GM18526 (cell line): ENCODE measurements around the gene TTN.
A peak's percentile ranks its signal among the peaks of the same experiment; 100 is the strongest.

ENCODE experiments used
- POLR2A ChIP-seq: IDR thresholded peaks from 3 replicates; pipeline ENCODE4 v1.6.1; 2011; ENCODE audit not compliant: insufficient read length; ENCODE audit errors: extremely low read depth

TTN gene

DNA sequence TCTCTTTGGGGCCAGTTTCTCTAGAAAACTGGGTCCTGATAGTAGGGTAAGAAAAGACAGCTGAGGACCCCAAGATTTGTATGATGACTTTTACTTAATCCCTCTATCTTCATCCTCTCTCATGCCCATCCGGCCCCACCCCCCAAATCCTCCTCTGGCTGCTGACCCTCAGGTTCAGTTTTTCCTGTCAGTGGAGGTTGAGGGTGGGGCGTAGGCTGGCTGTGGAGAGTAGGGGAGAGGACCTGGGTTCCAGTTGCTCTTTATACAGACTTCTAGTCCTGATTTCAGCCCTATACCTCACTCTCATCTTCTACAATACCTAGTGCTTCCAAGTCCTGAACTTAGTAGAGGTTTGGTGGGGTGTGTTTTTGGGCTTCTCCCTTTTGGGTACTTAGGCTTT lies 298.6 kb downstream of the TTN start:
- TF ChIP-seq POLR2A: no peak

DNA sequence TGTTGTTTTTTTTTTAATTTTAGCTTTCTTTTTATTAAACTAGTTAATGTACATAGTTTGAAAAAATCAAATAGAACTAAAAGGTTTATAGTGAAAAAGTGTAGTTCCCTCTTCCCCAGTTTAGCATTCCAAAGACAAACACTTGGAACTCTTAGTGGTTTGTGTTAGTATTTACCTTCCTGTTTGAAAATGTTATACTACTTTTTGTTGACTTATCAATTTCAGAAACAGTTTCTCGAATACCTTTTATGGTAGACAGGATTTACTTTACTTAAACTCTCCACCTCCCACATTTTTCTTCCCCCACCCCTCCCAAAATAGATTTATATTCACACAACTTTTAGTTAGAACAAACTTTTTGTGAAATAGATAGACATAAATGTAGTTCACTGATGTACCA lies 300.3 kb downstream of the TTN start:
- TF ChIP-seq POLR2A: no peak

DNA sequence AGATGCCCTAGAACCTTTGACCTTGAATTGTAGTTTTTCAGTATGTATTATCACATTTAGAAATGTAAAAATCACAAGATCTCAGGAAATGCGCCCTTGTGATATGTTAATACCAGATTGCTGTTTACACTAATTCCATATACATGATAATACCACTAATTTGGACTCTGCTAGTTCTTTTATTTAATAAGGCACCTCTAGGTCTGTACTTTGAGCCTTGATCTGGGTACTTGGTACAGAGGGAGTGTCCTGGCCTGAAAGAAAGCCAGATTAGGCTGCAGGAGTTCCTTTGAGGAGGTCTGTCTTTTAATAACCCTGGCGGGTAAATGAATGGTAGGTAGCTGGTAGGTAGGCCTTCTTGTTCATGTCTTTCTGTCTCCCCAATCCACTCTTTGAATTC lies 300.7 kb downstream of the TTN start:
- TF ChIP-seq POLR2A: no peak

DNA sequence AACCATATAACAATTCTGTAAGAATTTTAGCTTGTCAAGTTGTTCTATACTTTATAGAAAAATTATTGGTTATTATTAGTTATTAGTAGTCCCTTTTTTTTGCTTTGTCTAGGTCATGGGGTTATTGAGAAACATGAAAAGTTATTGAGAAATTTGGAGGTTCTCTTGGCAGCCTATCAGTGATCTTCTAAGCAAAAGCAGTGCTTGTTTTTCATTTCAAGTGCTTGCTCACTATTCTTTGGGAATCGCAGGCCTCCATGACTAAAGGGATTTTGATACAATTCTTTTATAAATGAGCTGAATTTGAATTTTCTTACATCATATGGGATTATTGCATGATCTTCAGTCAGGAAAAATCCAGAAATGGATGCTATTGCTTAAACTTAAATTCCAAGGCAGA lies 301.1 kb downstream of the TTN start:
- TF ChIP-seq POLR2A: no peak

DNA sequence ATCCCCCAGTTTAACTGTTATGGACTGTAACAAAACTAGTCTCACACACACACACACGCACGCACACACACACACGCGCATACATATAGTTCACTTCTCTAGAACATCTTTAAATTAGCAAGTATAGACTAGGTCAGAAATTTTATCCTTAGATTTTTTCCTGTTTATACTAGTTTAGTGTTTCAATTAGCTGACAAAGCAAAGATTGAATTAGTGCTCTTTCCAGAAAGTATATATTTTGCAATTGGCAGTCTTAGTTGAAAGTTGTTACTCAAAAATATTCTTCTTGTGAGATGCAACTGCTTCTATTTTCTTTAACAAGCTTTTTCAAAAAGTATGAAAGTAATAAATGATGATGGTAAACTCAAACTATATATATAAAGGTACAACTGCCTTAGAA lies 304.5 kb downstream of the TTN start:
- TF ChIP-seq POLR2A: no peak

DNA sequence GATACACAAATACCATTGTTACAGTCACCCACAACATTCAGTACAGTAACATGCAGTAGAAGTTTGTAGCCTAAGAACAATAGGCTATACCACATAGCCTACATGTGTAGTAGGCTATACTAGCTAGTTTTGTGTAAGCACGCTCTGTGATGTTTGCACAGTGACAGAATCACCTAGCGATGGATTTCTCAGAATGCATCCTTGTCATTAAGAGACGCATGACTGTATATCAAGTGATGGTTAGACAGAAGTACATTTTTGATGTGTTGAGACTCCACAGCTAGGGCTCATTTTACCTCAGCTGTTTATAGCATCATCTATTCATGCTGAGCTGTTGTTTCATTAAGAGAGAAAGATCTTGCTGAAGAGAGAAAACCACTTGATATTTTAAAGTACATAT lies 307.6 kb downstream of the TTN start:
- TF ChIP-seq POLR2A: no peak

DNA sequence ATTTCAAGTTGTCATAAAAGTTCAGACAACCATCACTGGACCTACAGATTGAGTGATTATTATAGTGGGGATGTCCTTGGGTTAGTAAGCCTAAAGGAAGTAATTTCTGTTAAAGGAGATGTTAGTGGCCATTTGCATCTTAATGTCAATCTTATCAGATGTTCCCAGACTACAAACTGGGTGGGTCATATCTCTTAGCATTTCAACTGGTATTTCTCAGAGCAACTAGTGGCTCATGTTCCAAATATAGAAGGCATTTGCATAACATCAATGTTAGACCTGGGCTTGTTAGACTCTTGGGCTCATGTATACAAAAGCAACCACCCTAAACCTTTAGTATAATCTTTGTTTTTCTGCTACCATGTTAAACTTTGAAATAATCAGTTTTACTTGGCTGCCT lies 309.1 kb downstream of the TTN start:
- TF ChIP-seq POLR2A: no peak

DNA sequence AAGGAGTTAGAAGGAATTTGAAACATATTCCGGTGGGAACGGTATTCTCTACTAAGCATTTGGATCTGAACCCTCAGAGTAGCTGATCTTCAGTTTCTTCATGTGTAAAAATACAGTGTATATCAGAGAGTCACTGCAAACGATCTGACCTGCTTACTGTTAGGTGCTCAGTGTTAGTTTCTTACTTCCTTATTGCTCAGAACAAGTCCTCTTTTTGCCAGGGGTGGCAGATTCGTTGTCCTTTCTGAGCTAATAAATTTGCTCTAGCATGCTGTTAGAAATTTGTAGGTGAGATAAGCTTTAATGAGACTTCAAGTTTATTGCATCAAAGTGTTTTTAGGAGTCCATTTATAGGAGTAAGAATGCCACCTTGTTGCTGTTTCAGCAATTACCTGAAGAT lies 311.2 kb downstream of the TTN start:
- no peak for TF ChIP-seq POLR2A

DNA sequence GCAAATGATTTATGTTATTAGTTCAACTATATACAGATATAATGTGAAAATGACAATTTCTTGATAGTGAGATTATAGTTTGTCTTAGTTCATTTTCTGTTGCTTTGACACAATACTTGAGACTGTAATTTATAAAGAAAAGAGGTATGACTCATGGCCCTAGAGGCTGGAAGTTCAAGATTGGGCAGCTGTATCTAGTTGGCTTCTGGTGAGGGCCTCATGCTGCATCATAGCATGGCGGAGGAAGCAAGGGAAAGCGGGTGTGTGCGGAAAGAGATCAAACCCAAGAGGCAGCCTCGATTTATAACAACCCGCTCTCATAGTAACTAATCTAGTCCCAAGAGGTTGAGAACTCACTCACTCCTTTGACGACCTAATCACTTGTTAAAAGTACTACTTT lies 315.6 kb downstream of the TTN start:
- TF ChIP-seq POLR2A: no peak

DNA sequence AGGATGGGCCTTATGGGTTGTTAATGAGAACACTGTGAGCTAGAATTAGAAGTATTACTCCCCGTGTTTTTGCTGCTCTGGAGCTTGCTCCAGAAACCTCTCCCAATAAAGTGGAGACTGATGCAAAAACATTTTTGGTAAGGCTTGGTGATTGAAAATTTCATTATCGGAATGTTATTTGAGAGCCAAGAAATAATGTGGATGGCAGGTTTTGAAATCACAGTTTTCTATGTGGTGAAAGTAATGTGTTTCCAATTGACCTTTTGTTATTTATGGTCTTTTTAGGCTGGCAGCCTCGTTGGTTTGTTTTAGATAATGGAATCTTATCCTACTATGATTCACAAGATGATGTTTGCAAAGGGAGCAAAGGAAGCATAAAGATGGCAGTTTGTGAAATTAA lies 321.9 kb downstream of the TTN start:
- no peak for TF ChIP-seq POLR2A

DNA sequence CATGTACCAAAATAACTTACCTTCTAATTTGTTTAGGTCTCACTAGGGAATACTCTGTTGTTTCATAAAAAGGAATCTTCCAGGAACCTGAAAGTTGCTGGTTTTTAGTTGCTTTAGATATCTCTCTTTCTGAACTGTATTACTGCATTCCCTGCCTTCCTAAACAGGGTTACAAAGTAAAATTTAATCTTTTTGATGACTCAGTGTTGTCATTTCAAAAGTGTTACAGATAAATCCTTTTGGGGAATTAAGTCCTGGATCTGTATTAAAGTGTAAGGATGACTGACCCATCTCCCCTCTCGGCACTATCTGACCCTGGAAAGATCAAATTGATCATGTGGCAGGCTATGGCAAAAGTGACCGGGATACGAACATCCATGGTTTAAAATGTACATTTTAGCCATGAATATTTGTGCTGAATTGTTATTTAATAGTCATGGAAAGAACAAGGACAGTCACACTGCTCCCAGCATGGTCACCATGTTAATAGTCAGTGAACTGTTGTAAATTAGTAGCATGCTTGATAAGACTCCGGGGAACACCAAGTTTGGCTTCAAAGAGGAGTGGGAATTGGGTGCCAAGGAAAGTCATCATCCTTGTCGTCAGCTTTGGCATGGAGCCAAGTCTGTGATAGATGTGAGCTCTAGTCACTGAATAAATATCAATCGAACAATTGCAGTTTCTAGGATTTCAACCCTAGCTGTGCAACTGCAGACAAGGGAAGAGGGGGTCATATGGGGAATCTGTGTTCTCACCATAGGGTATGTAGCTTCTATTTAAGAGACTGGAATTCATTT lies 322.8 kb downstream of the TTN start:
- no peak for TF ChIP-seq POLR2A

DNA sequence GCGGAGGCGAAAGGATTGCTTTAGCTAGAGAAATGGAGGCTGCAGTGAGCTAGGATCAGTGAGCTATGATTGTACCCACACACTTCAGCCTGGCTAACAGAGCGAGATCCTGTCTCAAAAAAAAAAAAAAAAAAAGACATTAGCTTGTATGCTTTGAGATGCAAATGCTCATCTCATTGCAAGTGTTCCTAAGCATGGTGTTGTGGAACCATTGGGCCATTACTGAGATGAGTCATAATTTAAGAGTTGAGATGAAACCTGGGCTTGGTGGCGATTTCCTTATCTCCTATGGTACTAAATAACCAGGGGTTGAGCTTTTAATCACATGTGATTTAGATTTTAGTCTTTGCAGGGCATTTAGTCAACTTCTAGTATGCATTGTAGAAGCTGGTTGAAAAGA lies 324.8 kb downstream of the TTN start:
- no peak for TF ChIP-seq POLR2A

DNA sequence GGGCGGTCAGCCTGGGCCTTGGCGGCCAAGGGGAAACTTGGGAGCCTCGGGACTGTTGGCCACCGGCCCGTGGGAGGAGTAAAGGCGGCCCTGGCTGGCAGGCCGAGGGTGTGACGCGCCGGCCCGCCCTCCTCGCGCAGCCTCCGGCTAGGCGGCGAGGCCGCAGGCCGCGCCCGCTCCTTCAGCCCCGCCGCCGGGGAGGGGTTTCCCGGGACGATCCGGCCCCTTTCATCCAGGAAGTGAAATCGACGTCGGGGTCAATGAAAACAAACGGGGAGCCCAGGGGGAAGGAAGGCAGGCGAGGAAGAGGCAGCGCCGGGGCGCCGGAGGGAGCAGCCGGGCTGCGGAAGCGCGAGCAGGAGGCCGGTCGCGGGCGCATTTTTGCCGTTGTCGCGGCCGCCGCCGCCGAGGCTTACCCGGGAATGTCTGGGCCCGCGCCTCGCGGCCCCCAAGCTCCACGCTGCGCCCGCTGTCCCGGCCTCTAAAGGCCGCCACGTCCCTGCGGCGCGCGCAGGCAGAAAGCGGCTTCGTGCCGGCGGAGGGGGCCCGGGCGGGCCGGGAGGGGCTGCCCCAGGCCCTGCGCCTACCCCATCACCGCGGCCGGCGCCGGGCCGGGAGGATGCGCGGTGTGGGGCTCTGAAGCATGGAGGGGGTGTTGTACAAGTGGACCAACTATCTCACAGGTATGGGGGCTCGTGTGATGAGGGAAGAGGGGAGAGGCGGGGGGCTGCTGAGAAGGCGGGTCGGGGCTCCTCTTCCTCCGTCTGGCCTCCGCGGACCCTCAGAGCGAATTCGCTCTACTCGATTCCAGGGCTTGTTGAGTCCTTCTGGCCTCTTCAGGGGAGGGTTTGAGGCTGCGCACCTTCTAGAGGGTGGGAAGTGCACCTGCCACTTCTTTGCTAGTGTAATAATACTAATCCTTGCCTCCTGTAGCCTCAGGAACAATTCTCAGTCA lies 326.7 kb downstream of the TTN start, which contains the start of gene PLEKHA3:
Gene PLEKHA3 (plus strand): TSS at position 231 of the 955 bp plus-strand sequence. CDS start 413 bp downstream, at position 644.
- peak; percentile 22 for TF ChIP-seq POLR2A

DNA sequence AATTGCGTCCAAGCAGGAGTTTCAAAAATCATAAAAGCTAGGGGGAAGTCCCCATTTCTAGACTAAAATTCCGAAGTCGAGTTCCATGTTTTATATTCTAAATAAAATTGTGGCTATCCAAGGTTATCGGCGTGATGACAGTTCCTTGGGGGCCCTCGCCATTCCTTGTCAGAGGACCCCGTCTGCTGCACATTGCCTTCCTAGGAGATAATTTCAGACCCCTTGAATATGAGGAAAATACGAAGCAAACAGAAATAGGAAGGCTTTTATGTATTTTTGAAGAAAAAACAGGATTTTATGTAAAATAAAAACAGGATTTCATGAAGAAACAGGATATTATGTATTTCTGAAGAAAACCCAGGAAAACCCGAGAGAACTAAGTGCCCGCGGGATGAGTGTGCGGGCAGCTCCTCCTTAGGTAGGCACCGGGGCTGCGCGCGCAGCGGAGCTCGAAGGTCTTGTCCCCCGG lies 327.4 kb downstream of the TTN start:
- no peak for TF ChIP-seq POLR2A

DNA sequence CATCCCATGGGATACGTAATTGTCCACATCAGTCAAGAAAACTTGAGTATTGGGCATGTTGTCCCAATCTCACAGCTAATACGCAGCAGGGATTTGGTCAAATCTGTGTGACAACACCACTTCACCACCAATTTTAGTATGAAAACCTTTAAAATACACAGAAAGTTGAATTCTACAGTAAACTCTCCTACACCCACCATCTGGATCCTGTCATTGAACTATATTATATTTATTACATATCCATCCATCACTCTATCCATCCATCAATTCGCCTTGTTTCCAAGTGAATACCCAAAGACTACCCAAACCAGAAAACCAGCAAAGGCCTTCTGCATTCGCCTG lies 328.0 kb downstream of the TTN start:
- TF ChIP-seq POLR2A: no peak
